Measurements from ENCODE around the gene RSBN1L. TPM values are rescaled to one million over a fixed set of nuclear protein-coding genes. Genes with fewer than 3 reads are reported as not detected.

The RSBN1L gene
- total and polyA plus RNA-seq, 12 donors, result 7.9 to 21.3 (median 13.1) TPM

DNA sequence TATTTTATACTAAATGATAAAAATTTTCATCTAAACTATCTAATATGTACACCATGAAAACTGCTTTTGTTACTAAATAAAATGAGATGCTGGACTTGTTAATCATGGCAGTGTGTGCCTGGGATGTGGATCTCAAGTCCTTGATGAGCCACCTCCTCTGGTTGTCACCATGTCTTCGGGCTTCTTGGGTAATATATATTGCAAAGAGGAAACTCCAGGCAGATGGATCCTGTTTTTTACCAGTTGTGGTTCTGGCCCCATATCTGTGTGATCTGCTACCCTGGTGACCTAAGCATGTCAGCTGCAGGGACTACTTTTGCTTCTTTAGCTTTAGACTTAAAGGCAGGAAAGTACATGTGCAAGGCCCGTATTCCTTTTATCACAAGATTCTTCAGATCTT lies 55.8 kb downstream of the RSBN1L start:
- Histone ChIP-seq H3K4me3 (no peak overlapping the region), H3K36me3 (replicated peaks in 1 of 2) (no peaks in the 10 kb centered on the region), H3K27me3 (no peaks in the 10 kb centered on the region), H3K27ac (no peak overlapping the region), H3K4me1 (replicated peaks in 1 of 2) (peaks cover 0 to 18% of the 10 kb centered on the region in 2 donors), H3K9me3 (replicated peaks in 1 of 3) (no peaks in the 10 kb centered on the region)
- no peak for TF ChIP-seq POLR2A (IDR thresholded peaks at IDR 0.05)
- TF ChIP-seq, protein P1, sequence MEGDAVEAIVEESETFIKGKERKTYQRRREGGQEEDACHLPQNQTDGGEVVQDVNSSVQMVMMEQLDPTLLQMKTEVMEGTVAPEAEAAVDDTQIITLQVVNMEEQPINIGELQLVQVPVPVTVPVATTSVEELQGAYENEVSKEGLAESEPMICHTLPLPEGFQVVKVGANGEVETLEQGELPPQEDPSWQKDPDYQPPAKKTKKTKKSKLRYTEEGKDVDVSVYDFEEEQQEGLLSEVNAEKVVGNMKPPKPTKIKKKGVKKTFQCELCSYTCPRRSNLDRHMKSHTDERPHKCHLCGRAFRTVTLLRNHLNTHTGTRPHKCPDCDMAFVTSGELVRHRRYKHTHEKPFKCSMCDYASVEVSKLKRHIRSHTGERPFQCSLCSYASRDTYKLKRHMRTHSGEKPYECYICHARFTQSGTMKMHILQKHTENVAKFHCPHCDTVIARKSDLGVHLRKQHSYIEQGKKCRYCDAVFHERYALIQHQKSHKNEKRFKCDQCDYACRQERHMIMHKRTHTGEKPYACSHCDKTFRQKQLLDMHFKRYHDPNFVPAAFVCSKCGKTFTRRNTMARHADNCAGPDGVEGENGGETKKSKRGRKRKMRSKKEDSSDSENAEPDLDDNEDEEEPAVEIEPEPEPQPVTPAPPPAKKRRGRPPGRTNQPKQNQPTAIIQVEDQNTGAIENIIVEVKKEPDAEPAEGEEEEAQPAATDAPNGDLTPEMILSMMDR (IDR thresholded peaks at IDR 0.05), result no peak
- WGBS, 4 donors, result 55 to 66% (median 60%) methylated on average over 2 of the region's 2 CpGs
- intact Hi-C loops (cut with DNase I), result no loop called here
- peak in 2 of 7 donors; percentile 13 to 20 for DNase-seq

DNA sequence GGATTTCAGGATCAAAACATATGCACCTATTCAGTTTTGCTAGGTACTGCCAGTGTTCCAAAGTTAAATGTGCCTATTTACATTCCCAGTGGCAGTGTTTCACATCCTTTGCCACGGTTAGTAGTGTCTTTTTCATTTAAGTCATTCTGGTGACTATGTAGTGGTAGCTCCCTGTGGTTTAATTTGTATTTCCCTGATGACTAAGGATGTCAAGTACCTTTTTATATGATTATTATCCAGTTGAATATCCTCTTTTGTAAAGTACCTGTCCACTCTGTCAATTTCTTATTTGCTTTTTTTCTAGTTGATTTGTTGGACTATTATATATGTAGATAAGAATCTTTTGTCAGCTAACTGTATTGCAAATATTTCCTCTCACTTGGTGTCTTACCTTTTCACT lies 56.9 kb downstream of the RSBN1L start:
- no peak for TF ChIP-seq POLR2A (IDR thresholded peaks at IDR 0.05)
- TF ChIP-seq, protein P1 (IDR thresholded peaks at IDR 0.05), result no peak
- Histone ChIP-seq H3K36me3 (replicated peaks in 1 of 2) (no peaks in the 10 kb centered on the region), H3K9me3 (replicated peaks in 1 of 3) (no peaks in the 10 kb centered on the region), H3K27me3 (no peaks in the 10 kb centered on the region), H3K4me3 (no peak overlapping the region), H3K4me1 (replicated peaks in 1 of 2) (peaks cover 0 to 16% of the 10 kb centered on the region in 2 donors), H3K27ac (no peak overlapping the region)
- WGBS, 4 donors, result 63 to 87% (median 77%) methylated on average over 1 of the region's 1 CpG
- DNase-seq, result no peak
- intact Hi-C loops (cut with DNase I), result no loop called here

DNA sequence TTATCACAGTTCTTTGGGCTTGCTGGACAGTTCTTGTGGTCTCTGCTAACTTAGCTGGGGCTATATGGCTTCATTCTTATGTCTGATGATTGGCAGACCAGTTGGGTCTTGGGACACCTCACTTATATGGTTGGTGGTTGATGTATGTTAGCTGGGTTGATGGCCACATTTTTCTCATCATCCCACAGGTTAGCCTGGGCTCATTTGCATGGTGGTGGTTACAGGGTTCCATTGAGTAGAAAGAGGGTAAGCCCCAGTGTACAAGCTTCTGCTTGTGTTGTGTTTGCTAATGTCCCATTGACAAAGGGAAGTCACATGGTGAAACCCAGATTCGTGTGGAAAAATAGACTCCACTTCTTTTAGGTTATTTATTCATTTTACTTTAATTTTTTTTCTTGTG lies 61.3 kb downstream of the RSBN1L start:
- Histone ChIP-seq H3K27ac (no peak overlapping the region), H3K9me3 (replicated peaks in 1 of 3) (no peaks in the 10 kb centered on the region), H3K36me3 (replicated peaks in 1 of 2) (no peaks in the 10 kb centered on the region), H3K4me1 (replicated peaks in 1 of 2) (peaks cover 0 to 15% of the 10 kb centered on the region in 2 donors), H3K27me3 (no peaks in the 10 kb centered on the region), H3K4me3 (no peak overlapping the region)
- TF ChIP-seq, protein P1 (IDR thresholded peaks at IDR 0.05), result no peak
- no peak for TF ChIP-seq POLR2A (IDR thresholded peaks at IDR 0.05)
- WGBS, 4 donors, result 27 to 40% (median 34%) methylated on average over 1 of the region's 1 CpG
- no peak for DNase-seq
- intact Hi-C loops (cut with DNase I), result loop anchor here (5.0 kb wide), 1 partner anchor 100 kb away; no protein-coding TSS in a partner anchor

DNA sequence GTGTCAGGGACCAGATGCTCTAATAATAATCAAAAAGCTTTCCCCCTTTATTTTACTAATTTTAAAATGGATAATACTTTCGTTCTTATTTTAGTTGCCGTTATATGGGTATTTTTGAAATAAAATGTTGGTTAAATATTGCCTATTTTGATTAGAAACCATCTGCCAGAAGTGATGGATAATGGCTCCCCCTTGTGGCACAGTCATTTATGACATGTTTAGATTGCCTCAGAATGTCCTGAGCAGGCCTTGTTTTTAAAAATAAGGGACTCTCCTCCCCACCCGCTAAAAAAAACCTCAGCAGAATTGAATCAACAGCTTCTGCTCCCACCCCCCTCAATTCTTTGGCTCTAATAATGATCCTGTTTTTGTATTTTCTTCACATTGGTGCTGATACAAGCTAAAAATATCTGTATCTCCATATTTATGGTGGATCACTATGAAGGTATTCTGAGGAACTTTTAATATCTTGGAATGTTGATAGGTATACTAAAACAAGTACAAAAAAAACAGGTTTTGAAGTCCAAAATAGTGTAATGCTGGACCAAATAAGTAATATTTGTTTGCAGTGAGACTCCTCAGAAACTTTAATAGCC lies 63.1 kb downstream of the RSBN1L start:
- DNase-seq, result peak; percentile 46 to 89 (median 73)

More for the DNA sequence above, 63.1 kb downstream of the RSBN1L start:
- Histone ChIP-seq H3K27me3 (no peaks in the 10 kb centered on the region), H3K4me3 (no peak overlapping the region), H3K27ac (no peak overlapping the region), H3K36me3 (replicated peaks in 1 of 2) (no peaks in the 10 kb centered on the region), H3K9me3 (replicated peaks in 1 of 3) (no peaks in the 10 kb centered on the region), H3K4me1 (replicated peaks in 1 of 2) (peaks cover 0 to 23% of the 10 kb centered on the region in 2 donors)
- intact Hi-C loops (cut with DNase I), result loop anchor here (5.0 kb wide), 1 partner anchor 102 kb away; no protein-coding TSS in a partner anchor
- TF ChIP-seq, protein P1 (IDR thresholded peaks at IDR 0.05), result peak; percentile 78 to 89 (median 82)
- TF ChIP-seq POLR2A (IDR thresholded peaks at IDR 0.05), result no peak
- WGBS, 4 donors, result 0 to 5% (median 1%) methylated on average over 3 of the region's 3 CpGs
